SK-N-SH treated with all-trans-retinoic acid at 6 μM for 48 hours (cell line): ENCODE results near the gene PVALEF.

Experiments used
- ATAC-seq: fragments of 200-7000 bp; cut with Tn5 transposase; 3 replicates; pipeline ENCODE4 v1.9.1; 2020; ENCODE audit warnings: mild to moderate bottlenecking, moderate library complexity
- ARNTL ChIP-seq: fragments of 450-650 bp; formaldehyde crosslinking; IDR thresholded peaks from 2 replicates; pipeline ENCODE4 v1.5.0; 2020; ENCODE audit warnings: low read depth, mild to moderate bottlenecking, moderate library complexity, borderline replicate concordance
- BACH2 ChIP-seq: fragments of 250-450 bp; sonication (Bioruptor Pico); IDR thresholded peaks from 2 replicates; pipeline ENCODE4 v1.9.0; 2021; ENCODE audit warnings: mild to moderate bottlenecking, borderline replicate concordance
- CSDC2 ChIP-seq: fragments of 250-450 bp; sonication (Bioruptor Pico); IDR thresholded peaks from 2 replicates; pipeline ENCODE4 v1.5.0; 2020; ENCODE audit warnings: mild to moderate bottlenecking, moderate library complexity
- ESRRG ChIP-seq: fragments of 250-450 bp; sonication (Bioruptor Pico); IDR thresholded peaks from 2 replicates; pipeline ENCODE4 v1.6.1; 2021; ENCODE audit warnings: mild to moderate bottlenecking
- GLIS3 ChIP-seq: fragments of 250-450 bp; sonication (Bioruptor Pico); IDR thresholded peaks from 2 replicates; pipeline ENCODE4 v1.5.0; 2020; ENCODE audit warnings: mild to moderate bottlenecking, moderate library complexity
- ISL1 ChIP-seq: fragments of 250-450 bp; sonication (Bioruptor Pico); IDR thresholded peaks from 2 replicates; pipeline ENCODE4 v2.1.2; 2022; ENCODE audit warnings: mild to moderate bottlenecking, moderate library complexity
- OSR1 ChIP-seq: fragments of 250-450 bp; sonication (Bioruptor Pico); IDR thresholded peaks from 2 replicates; pipeline ENCODE4 v1.8.0; 2022; ENCODE audit warnings: moderate library complexity, mild to moderate bottlenecking, inconsistent platforms
- POU6F1 ChIP-seq: fragments of 250-450 bp; sonication (Bioruptor Pico); IDR thresholded peaks from 2 replicates; pipeline ENCODE4 v1.8.0; 2021; ENCODE audit warnings: low read depth, mild to moderate bottlenecking, moderate library complexity, borderline replicate concordance
- PPARA ChIP-seq: fragments of 250-450 bp; sonication (Bioruptor Pico); IDR thresholded peaks from 2 replicates; pipeline ENCODE4 v1.5.0; 2020; ENCODE audit warnings: mild to moderate bottlenecking, borderline replicate concordance
- RARB ChIP-seq: fragments of 250-450 bp; sonication (Bioruptor Pico); IDR thresholded peaks from 2 replicates; pipeline ENCODE4 v1.8.0; 2021; ENCODE audit warnings: mild to moderate bottlenecking, moderate library complexity
- SNAI2 ChIP-seq: fragments of 250-450 bp; sonication (Bioruptor Pico); IDR thresholded peaks from 2 replicates; pipeline ENCODE4 v1.5.0; 2020; ENCODE audit warnings: mild to moderate bottlenecking, moderate library complexity
- TCF4 ChIP-seq: fragments of 250-450 bp; sonication (Bioruptor Pico); IDR thresholded peaks from 2 replicates; pipeline ENCODE4 v1.8.0; 2021; ENCODE audit warnings: mild to moderate bottlenecking, moderate library complexity, borderline replicate concordance
- TOX ChIP-seq: fragments of 250-450 bp; sonication (Bioruptor Pico); IDR thresholded peaks from 2 replicates; pipeline ENCODE4 v1.8.0; 2021; ENCODE audit warnings: mild to moderate bottlenecking, moderate library complexity, borderline replicate concordance
- TSHZ2 ChIP-seq: fragments of 250-450 bp; sonication (Bioruptor Pico); IDR thresholded peaks from 2 replicates; pipeline ENCODE4 v1.5.0; 2020; ENCODE audit warnings: mild to moderate bottlenecking, moderate library complexity
- ZC3H10 ChIP-seq: fragments of 250-450 bp; sonication (Bioruptor Pico); IDR thresholded peaks from 2 replicates; pipeline ENCODE4 v1.5.1; 2021; ENCODE audit warnings: mild to moderate bottlenecking, moderate library complexity
- ZFP3 ChIP-seq: fragments of 250-450 bp; sonication (Bioruptor Pico); IDR thresholded peaks from 2 replicates; pipeline ENCODE4 v1.5.0; 2020; ENCODE audit warnings: mild to moderate bottlenecking, moderate library complexity
- ZFP30 ChIP-seq: fragments of 450-650 bp; formaldehyde crosslinking; IDR thresholded peaks from 2 replicates; pipeline ENCODE4 v1.5.0; 2022; ENCODE audit warnings: mild to moderate bottlenecking, moderate library complexity
- ZNF565 ChIP-seq: fragments of 450-650 bp; formaldehyde crosslinking; conservative IDR thresholded peaks from 2 replicates; pipeline ENCODE4 v1.5.0; 2020; ENCODE audit warnings: low read depth, mild to moderate bottlenecking, moderate library complexity
- ZNF8 ChIP-seq: fragments of 450-650 bp; formaldehyde crosslinking; IDR thresholded peaks from 2 replicates; pipeline ENCODE4 v1.5.0; 2020; ENCODE audit warnings: mild to moderate bottlenecking, moderate library complexity
- TF ChIP-seq, protein P1 (sequence below): fragments of 250-450 bp; sonication (Bioruptor Pico); IDR thresholded peaks from 2 replicates; pipeline ENCODE4 v1.8.0; 2020; ENCODE audit warnings: mild to moderate bottlenecking, moderate library complexity, borderline replicate concordance
- TF ChIP-seq, protein P2 (sequence below): fragments of 250-450 bp; sonication (Bioruptor Pico); IDR thresholded peaks from 2 replicates; pipeline ENCODE4 v1.5.1; 2020; ENCODE audit warnings: low read depth, mild to moderate bottlenecking, moderate library complexity

The PVALEF gene

GRCh38 chr17:81206166-81206565 lies 40.9 kb downstream of the PVALEF start (continued):
- TF ChIP-seq TSHZ2, result no peak
- TF ChIP-seq TOX (CRISPR knock-in tag), result no peak

DNA sequence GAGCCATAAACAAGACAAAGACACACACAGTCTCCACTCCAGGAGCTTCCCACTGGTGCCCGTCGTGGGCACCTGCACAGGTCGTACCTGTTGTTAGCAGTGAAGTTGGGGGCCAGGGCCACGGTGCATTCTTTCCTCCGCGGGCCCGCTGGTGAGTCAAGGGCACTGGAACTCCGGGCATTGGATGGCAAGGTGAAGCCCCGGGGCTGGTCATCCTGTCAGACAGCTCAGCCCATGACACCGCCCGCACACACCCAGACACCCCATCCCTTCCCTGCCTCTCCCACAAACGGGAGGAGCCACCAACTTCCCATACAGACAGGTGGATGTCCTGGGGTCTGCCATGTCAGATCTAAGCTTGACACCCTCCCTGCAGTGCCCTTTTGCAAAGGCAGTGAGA lies 41.4 kb downstream of the PVALEF start:
- TF ChIP-seq ARNTL (CRISPR knock-in tag), result no peak
- no peak for TF ChIP-seq ISL1 (CRISPR knock-in tag)
- TF ChIP-seq, protein P1, sequence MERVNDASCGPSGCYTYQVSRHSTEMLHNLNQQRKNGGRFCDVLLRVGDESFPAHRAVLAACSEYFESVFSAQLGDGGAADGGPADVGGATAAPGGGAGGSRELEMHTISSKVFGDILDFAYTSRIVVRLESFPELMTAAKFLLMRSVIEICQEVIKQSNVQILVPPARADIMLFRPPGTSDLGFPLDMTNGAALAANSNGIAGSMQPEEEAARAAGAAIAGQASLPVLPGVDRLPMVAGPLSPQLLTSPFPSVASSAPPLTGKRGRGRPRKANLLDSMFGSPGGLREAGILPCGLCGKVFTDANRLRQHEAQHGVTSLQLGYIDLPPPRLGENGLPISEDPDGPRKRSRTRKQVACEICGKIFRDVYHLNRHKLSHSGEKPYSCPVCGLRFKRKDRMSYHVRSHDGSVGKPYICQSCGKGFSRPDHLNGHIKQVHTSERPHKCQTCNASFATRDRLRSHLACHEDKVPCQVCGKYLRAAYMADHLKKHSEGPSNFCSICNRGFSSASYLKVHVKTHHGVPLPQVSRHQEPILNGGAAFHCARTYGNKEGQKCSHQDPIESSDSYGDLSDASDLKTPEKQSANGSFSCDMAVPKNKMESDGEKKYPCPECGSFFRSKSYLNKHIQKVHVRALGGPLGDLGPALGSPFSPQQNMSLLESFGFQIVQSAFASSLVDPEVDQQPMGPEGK (CRISPR knock-in tag), result no peak
- no peak for TF ChIP-seq SNAI2 (CRISPR knock-in tag)
- TF ChIP-seq TCF4 (CRISPR knock-in tag), result no peak
- no peak for TF ChIP-seq TSHZ2
- no peak for TF ChIP-seq GLIS3 (CRISPR knock-in tag)
- TF ChIP-seq ZFP3 (CRISPR knock-in tag), result no peak
- TF ChIP-seq ZNF565 (CRISPR knock-in tag), result no peak
- no peak for TF ChIP-seq BACH2
- TF ChIP-seq ZNF8, result no peak
- no peak for TF ChIP-seq RARB (CRISPR knock-in tag)
- TF ChIP-seq OSR1 (CRISPR knock-in tag), result no peak
- no peak for ATAC-seq

- no peak for ATAC-seq
- TF ChIP-seq ISL1 (CRISPR knock-in tag) (no peak), POU6F1 (no peak), TOX (CRISPR knock-in tag) (no peak), TSHZ2 (no peak), ZC3H10 (CRISPR knock-in tag) (no peak), ZNF565 (CRISPR knock-in tag) (no peak), GLIS3 (CRISPR knock-in tag) (no peak), ZFP3 (CRISPR knock-in tag) (no peak), PPARA (CRISPR knock-in tag) (no peak), ZFP30 (CRISPR knock-in tag) (no peak), SNAI2 (CRISPR knock-in tag) (no peak), TCF4 (CRISPR knock-in tag) (no peak), ESRRG (CRISPR knock-in tag) (no peak), CSDC2 (CRISPR knock-in tag) (no peak)
- TF ChIP-seq, protein P2, sequence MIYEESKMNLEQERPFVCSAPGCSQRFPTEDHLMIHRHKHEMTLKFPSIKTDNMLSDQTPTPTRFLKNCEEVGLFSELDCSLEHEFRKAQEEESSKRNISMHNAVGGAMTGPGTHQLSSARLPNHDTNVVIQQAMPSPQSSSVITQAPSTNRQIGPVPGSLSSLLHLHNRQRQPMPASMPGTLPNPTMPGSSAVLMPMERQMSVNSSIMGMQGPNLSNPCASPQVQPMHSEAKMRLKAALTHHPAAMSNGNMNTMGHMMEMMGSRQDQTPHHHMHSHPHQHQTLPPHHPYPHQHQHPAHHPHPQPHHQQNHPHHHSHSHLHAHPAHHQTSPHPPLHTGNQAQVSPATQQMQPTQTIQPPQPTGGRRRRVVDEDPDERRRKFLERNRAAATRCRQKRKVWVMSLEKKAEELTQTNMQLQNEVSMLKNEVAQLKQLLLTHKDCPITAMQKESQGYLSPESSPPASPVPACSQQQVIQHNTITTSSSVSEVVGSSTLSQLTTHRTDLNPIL, result no peak
These were observed 42.6 kb downstream of the PVALEF start for GRCh38 chr17:81207610-81208581.
